ENCODE results near the gene DIP2C. TPM values are rescaled to one million over a fixed set of nuclear protein-coding genes. Genes with fewer than 3 reads are reported as not detected.

The DIP2C gene
- total and polyA plus RNA-seq, 3 donors from 2014 or later: 14.9 to 43.4 (median 30.1) TPM

- H3K4me1 ChIP-seq: peaks cover 29% of the 10 kb centered on the region
- intact Hi-C loops (cut with DNase I; ENCODE audit: low total_unique reads): no loop called here
- 93 to 94% methylated on average over 19 of the region's 19 CpGs for WGBS, 2 donors
These were observed 66.5 kb downstream of the DIP2C start for GRCh38 chr10:623014-623413.

DNA sequence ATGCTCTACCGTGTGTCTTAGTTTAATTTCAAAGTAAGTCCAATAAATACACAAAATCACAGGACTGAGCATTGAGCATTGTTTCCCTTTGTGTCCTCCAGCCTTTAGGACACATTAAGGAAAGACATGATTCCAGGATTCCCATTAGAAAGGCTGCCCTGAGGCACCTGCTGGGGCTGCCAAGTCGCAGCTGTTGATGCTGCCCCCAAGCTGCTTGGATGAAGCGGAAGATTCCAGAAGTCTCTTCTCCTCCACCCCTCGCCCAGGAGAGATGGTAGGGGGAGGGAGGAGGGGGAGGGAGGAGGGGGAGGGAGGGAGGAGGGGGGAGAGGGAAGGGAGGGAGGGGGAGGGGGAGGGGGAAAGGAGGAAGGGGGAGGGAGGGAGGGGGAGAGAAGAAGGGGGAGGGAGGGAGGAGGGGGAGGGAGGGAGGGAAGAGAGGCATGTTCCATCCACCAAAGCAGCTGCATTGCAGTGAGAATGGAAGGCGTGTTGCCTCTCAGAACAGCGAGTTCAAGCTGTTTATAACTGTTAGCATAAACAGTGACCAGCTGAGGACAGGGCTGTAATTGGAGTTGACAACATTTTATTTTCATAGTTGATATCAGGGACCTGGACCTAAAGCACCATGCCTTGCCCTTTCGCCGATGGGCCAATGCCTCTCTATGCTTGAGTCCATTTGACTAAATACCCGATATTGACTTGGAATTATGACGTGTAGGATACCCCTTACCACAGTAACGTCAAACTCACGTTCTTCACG, 67.3 kb downstream of the DIP2C start:
- Histone ChIP-seq H3K9me3 (no peaks in the 10 kb centered on the region), H3K4me1 (peaks cover 29% of the 10 kb centered on the region), H3K36me3 (ENCODE audit: low read depth, missing control alignments) (no peaks in the 10 kb centered on the region), H3K27ac (no peak overlapping the region), H3K4me3 (no peak overlapping the region), H3K27me3 (no peaks in the 10 kb centered on the region)
- no peak for DNase-seq
- WGBS, 2 donors: 91 to 92% methylated on average over 12 to 13 of the region's 13 CpGs
- TF ChIP-seq, protein P1, sequence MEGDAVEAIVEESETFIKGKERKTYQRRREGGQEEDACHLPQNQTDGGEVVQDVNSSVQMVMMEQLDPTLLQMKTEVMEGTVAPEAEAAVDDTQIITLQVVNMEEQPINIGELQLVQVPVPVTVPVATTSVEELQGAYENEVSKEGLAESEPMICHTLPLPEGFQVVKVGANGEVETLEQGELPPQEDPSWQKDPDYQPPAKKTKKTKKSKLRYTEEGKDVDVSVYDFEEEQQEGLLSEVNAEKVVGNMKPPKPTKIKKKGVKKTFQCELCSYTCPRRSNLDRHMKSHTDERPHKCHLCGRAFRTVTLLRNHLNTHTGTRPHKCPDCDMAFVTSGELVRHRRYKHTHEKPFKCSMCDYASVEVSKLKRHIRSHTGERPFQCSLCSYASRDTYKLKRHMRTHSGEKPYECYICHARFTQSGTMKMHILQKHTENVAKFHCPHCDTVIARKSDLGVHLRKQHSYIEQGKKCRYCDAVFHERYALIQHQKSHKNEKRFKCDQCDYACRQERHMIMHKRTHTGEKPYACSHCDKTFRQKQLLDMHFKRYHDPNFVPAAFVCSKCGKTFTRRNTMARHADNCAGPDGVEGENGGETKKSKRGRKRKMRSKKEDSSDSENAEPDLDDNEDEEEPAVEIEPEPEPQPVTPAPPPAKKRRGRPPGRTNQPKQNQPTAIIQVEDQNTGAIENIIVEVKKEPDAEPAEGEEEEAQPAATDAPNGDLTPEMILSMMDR (IDR thresholded peaks at IDR 0.05): no peak
- no peak for TF ChIP-seq POLR2A (IDR thresholded peaks at IDR 0.05)
- intact Hi-C loops (cut with DNase I; ENCODE audit: low total_unique reads): no loop called here

More at GRCh38 chr10:623014-623413, 66.5 kb downstream of the DIP2C start:
- Histone ChIP-seq H3K36me3 (ENCODE audit: low read depth, missing control alignments) (no peaks in the 10 kb centered on the region), H3K4me3 (no peak overlapping the region), H3K27ac (no peak overlapping the region), H3K27me3 (no peaks in the 10 kb centered on the region), H3K9me3 (no peaks in the 10 kb centered on the region)
- DNase-seq: no peak
- TF ChIP-seq POLR2A (IDR thresholded peaks at IDR 0.05): no peak
- TF ChIP-seq, protein P1 (IDR thresholded peaks at IDR 0.05): no peak

- Histone ChIP-seq H3K4me3 (no peak overlapping the region), H3K27ac (no peak overlapping the region), H3K9me3 (no peaks in the 10 kb centered on the region), H3K4me1 (peaks cover 29% of the 10 kb centered on the region), H3K27me3 (no peaks in the 10 kb centered on the region), H3K36me3 (ENCODE audit: low read depth, missing control alignments) (no peaks in the 10 kb centered on the region)
- WGBS, 2 donors: 92 to 93% methylated on average over 13 of the region's 13 CpGs
- no peak for DNase-seq
- intact Hi-C loops (cut with DNase I; ENCODE audit: low total_unique reads): no loop called here
- TF ChIP-seq POLR2A (IDR thresholded peaks at IDR 0.05): no peak
- TF ChIP-seq, protein P1 (IDR thresholded peaks at IDR 0.05): no peak
These were observed 68.0 kb downstream of the DIP2C start for GRCh38 chr10:621513-621912.

DNA sequence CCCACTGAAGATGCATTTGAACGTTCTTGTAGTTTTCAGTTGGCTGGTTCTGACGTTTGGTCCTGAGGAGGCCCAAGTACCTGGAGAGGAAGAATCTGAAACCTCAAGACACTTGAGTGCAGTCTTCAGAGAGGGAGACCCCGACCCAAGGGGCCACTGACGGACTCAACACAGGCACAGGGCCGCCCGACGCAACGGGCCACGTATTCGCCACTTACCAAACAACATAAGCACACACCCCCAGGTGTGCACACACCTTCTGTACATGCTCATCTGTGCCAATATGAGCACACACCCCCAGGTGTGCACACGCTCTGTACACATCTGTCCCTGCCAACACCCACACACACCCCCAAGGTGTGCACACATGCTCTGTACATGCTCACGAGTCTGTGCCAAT, 68.5 kb downstream of the DIP2C start:
- WGBS, 2 donors: 79 to 92% methylated on average over 4 to 12 of the region's 12 CpGs
- DNase-seq: no peak
- H3K9me3 ChIP-seq: no peaks in the 10 kb centered on the region
- no peaks in the 10 kb centered on the region for H3K36me3 ChIP-seq (ENCODE audit: low read depth, missing control alignments)
- no peaks in the 10 kb centered on the region for H3K27me3 ChIP-seq
- no peak overlapping the region for H3K27ac ChIP-seq
- H3K4me1 ChIP-seq: peaks cover 27% of the 10 kb centered on the region
- no peak overlapping the region for H3K4me3 ChIP-seq
- TF ChIP-seq, protein P1 (IDR thresholded peaks at IDR 0.05): no peak
- TF ChIP-seq POLR2A (IDR thresholded peaks at IDR 0.05): no peak
- intact Hi-C loops (cut with DNase I; ENCODE audit: low total_unique reads): no loop called here

DNA sequence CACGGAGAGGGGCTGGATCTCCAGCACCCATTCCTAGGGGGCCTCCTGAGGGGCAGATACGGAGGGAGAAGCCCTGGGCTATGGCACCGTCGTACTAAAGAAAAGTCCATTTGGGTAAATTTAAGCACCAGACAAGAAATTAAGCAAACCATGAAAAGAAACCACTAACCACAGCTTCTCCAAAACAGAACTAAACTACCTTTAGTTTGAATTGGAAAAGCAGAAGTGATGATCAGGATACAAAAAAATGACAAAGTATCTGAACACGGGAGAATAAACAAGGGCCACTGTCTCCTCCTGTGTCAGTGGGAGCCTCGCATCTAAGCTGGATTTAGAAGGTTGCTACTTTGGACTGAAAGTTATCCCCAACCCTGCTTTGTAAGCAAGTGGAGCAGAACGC, 69.1 kb downstream of the DIP2C start:
- H3K4me1 ChIP-seq: peaks cover 21% of the 10 kb centered on the region
- WGBS, 2 donors: 75 to 83% methylated on average over 7 of the region's 7 CpGs
- DNase-seq: no peak

More for the DNA sequence above, 69.1 kb downstream of the DIP2C start:
- H3K36me3 ChIP-seq (ENCODE audit: low read depth, missing control alignments): no peaks in the 10 kb centered on the region
- no peaks in the 10 kb centered on the region for H3K27me3 ChIP-seq
- H3K4me3 ChIP-seq: no peak overlapping the region
- H3K9me3 ChIP-seq: no peaks in the 10 kb centered on the region
- no peak overlapping the region for H3K27ac ChIP-seq
- intact Hi-C loops (cut with DNase I; ENCODE audit: low total_unique reads): no loop called here
- TF ChIP-seq, protein P1 (IDR thresholded peaks at IDR 0.05): no peak
- TF ChIP-seq POLR2A (IDR thresholded peaks at IDR 0.05): no peak

Measured in testis (tissue), 3 donors.